ENCODE results near the gene SLC26A8.
"Not testable (repeated sequence)": the region's sequence is repeated elsewhere in the genome, so short reads cannot be mapped to it uniquely, and the experiment has no call there.

The SLC26A8 gene

DNA sequence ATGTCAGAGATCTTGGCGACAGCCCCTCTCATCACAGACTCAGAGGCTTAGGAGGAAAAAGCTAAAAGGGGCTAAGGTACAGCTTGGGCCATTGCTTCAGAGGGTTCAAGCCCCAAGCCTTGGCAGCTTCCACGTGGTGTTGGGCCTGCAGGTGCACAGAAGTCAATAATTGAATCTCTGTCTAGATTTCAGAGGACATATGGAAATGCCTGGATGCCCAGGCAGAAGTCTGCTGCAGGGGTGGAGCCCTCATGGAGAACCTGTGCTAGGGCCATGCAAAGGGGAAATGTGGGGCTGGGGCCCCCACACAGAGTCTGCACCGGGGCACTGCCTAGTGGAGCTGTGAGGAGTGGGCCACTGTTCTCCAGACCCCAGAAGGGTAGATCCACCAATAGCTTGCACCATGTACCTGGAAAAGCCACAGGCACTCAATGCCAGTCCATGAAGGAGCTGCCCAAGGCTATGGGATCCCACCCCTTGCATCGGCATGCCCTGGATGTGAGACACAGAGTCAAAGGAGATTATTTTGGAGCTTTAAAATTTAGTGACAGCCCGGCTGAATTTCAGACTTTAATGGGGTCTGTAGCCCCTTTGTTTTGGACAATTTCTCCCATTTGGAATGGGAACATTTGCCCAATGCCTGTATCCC lies 115.6 kb downstream of the SLC26A8 start:
- not testable (repeated sequence) for DNase-seq

DNA sequence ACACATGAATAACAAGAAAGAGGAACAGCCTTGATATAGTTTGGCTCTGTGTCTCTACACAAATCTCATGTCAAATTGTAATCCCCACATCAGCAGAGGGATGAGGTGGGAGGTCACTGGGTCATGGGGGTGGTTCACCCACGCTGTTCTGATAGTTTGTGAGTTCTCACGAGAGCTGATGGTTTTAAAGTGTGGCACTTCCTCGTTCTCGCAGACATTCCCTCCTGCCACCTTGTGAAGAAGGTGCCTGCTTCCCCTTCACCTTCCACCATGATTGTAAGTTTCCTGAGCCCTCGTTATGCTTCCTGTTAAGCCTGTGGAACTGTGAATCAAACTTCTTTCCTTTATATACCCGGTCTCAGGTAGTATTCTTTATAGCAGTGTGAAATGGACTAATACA lies 116.7 kb downstream of the SLC26A8 start:
- DNase-seq: no peak

DNA sequence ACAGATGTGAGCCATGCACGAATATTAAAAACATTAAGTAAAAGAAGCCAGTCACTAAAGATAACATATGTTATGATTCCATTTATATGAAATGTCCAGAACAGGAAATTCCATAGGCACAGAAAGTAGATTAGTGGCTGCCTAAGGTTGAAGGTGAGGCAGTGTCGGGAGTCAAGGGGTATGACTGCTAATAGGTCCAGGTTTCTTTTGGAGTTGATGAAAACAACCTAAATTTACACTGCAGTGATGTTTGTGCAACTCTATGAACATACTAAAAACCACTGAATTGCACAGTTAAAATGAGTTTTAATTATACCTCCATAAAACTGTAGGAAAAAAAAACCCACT lies 118.0 kb downstream of the SLC26A8 start:
- DNase-seq: no peak

DNA sequence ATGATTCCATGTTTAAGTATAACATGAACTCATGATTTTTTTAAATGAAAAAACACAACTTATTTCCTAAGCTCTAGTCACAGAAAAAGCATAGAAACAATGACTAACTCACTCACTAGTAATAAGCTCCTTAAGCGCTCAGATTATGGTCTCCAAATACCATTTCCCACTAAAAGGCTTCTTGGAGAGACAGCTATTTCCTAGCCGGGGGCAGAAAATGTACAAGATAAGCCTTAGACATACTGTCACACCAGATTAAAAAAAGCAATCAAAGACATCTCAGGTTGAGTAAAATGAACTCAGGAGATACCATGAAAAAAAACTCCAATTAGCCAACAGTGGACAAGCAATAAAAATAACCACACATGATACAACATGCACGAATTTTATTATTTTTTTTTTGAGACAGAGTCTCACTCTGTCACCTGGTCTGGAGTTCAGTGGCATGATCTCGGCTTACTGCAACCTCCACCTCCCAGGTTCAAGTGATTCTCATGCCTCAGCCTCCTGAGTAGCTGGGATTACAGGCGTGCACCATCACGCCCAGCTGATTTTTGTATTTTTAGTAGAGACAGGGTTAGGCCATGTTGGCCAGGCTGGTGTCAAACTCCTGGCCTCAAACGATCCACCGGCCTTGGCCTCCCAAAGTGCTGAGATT lies 118.5 kb downstream of the SLC26A8 start:
- DNase-seq: no peak

DNA sequence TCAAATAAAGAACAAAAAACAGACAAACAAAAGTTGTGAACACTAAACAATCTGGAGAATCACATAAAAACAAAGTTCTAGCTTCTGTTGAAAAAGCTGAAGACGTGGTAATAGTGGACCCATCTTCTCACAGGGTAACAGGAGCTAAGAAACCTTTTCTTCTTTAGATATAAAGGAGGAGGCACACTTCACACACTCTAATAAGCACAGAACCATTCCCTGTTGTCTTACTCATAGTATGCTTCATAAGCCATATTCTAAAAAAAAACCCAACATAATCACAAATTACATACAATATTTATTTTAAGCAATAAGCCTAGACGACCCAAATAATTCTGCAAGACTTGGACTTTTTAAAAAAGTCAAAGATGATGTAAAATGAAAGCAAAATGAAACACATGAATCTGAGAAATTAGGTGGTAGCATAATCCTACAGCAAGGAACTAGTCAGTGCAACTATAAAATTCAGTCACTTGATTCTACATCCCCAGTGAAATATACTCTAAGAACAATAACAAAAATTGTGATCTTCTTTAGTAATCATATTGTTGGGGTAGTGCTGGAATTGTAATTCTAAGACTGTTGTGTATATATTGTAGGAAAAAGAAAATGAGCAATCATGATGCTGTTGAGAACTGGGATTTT lies 119.2 kb downstream of the SLC26A8 start:
- no peak for DNase-seq

DNA sequence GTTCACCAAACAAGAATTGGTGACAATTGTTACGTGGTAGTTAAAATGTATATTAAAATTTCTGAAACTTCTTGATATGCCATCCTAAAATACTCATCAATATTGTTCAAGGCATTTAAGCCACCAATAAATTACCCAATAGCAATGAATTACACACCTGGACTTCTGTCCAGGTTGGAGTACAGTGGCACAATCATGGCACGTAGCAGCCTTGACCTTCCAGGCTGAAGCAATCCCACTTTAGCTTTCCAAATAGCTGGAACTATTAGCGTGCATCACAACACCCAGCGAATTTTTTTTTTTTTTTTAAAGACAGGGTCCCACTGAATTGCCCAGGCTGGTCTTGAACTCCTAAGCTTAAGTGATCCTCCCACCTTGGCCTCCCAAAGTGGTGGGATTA lies 120.8 kb downstream of the SLC26A8 start:
- no peak for DNase-seq

DNA sequence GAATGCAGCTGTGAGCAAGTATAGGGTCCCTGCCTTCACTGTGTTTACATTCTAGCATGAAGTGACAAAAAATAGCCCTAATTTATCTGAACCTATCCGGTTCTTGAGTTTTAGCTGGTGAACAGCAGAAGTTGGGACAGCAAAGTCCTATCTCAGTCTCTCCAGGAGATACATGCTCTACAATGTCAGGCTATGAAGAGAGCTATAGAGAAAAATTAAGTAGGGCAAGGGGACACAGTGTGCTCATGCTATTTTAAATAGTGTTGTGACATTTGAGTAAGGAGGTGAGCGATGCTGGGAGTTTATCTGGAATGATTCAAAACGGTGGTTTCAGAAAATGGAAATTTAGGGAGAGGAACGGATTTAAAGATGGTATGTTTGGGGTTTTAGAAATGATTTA lies 124.0 kb downstream of the SLC26A8 start:
- DNase-seq: no peak

DNA sequence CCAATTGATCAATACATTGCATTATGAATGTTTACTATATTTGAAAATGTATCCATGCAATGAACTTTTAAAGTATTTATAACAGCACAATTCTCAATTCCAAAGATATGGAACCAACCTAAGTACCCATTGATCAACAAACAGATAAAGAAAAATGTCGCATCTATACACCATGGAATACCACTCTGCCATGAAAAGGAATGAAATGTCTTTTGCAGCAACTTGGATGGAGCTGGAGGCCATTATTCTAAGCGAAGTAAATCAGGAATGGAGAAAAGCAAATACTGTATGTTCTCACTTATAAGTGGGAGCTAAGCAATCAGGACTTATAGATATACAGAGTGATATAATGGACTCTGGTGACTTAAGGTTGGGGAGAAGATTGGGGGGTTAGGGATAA lies 126.4 kb downstream of the SLC26A8 start:
- no peak for DNase-seq

DNA sequence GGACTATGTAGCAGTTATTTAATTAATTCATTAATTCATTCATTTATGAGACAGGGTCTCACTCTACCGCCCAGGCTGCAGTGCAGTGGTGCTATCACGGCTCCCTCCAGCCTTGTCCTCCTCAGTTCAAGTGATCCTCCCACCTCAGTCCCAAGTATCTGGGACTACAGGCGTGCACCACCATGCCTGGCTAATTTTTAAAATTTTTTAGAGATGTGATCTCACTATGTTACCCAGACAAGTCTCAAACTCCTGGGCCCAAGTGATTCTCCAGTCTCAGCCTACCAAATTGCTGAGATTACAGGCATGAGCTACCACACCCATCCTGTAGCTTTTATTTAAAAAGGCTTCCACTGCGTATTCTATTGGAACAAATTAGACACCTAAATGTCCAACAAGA lies 127.0 kb downstream of the SLC26A8 start:
- DNase-seq: no peak

DNA sequence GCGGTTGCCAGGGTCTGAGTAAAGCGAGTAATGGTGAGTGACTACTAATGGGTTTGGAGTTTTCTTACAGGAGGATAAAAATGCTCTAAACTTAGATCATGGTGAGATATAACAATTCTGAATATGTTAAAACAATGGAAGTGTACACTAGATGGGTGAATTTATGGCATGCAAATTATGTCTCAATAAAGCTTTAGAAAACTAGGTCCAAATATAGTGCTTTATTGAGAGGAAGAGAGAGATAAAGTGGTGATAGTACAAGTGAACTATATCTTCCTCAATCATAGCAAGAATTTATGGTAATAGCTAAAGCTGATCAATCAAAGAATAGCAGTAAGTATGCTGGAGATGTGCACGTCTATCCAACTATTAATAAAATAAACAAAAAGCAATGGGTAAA lies 127.4 kb downstream of the SLC26A8 start:
- DNase-seq: no peak

DNA sequence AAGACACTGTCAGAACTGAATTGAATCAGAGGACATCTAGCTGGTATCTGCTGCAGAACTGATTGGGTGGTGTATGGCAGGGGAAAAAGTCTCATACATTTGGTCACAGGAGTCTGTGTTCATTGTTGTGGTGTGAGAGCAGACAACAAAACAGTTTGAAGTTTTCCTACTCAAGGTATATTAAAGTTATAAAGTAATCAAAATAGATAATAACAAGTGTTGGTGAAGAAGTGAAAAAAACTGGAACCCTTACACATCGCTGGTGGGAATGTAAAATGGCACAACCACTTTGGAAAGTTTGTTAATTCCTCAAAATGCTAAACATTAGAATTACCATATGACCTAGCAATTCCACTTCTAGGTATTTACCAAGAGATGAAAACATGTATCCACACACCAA lies 128.2 kb downstream of the SLC26A8 start:
- no peak for DNase-seq

DNA sequence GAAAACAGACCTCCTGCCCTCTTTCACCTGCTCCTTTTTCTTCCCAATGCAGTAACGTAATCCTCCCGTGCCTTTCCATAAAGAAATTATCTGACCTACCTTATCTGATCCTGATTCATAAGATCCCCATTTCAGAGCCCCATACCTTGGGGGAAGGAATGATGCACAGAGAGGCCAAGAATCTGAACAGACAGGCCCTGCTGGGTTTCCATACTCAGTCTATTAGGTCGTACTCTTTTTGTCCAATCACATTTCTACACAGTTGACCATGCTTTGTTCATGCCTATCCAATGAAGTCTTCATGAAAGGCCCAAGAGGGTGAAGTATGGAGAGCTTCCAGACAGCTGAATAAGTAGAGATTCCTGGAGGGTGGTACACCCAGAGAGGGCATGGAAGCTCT lies 128.9 kb downstream of the SLC26A8 start:
- DNase-seq: no peak

DNA sequence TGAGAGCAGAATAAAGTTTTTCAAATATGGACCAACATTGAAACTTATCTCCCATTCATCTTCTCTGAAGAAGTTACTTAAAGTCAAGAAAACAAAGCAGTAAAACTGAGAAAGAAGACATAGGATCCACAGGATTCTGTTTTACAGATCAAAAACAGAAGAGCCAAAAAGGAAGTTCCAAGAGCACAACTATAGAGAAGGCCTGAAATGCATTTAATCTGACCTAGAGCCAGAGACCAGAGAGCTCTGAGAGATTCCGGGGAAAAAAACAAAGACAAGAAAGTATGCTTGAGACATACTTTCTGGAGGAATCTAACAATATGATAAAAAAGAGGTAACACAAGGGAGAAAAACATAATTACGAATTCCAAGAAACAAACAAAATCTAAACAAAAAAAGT lies 129.7 kb downstream of the SLC26A8 start:
- DNase-seq: no peak
